Type B pancreatic cell (in vitro differentiated cells): Measurements from ENCODE around the gene SERGEF. TPM values are rescaled to one million over a fixed set of nuclear protein-coding genes. Genes with fewer than 3 reads are reported as not detected.
A peak's percentile ranks its signal among the peaks of the same experiment; 100 is the strongest.

Source experiments
- DNase-seq: peaks from one replicate; pipeline ENCODE4 v3.0.0; 2021; ENCODE audit warnings: mixed read lengths; ENCODE audit not compliant: unreplicated experiment; ENCODE audit errors: extremely low spot score
- H3K27ac Mint-ChIP-seq: 2 replicates; pipeline ENCODE4 v1.8.0; 2021; ENCODE audit warnings: mild to moderate bottlenecking, mixed read lengths
- H3K27me3 Mint-ChIP-seq: 2 replicates; pipeline ENCODE4 v1.8.0; 2021; ENCODE audit warnings: mixed read lengths
- H3K36me3 Mint-ChIP-seq: 2 replicates; pipeline ENCODE4 v1.8.0; 2021; ENCODE audit warnings: mixed read lengths
- H3K4me1 Mint-ChIP-seq: one replicate; pipeline ENCODE4 v1.8.0; 2021; ENCODE audit warnings: mixed read lengths; ENCODE audit not compliant: unreplicated experiment
- H3K4me3 Mint-ChIP-seq: 2 replicates; pipeline ENCODE4 v1.8.0; 2021; ENCODE audit warnings: mild to moderate bottlenecking, mixed read lengths
- H3K9me3 Mint-ChIP-seq: 2 replicates; pipeline ENCODE4 v1.8.0; 2021; ENCODE audit warnings: mixed read lengths
- CTCF ChIP-seq: fragments of 200-600 bp; sonication (generic); conservative IDR thresholded peaks from 2 replicates; pipeline ENCODE4 v1.5.0; 2021; ENCODE audit warnings: antibody characterized with exemption, mild to moderate bottlenecking
- total RNA-seq: library from RNA; stranded (reverse); gene quantifications from 2 replicates; pipeline ENCODE4 v1.2.1, GENCODE V29; 2021; ENCODE audit warnings: low replicate concordance

Gene SERGEF
- total RNA-seq, 1 donor from 2014 or later: 26.4 TPM

- no peak for TF ChIP-seq CTCF
- Mint-ChIP-seq H3K4me3 (no peak overlapping the region), H3K9me3 (no peaks in the 10 kb centered on the region), H3K36me3 (no peaks in the 10 kb centered on the region), H3K27ac (no peak overlapping the region), H3K4me1 (peaks cover 29% of the 10 kb centered on the region), H3K27me3 (peaks cover 8% of the 10 kb centered on the region)
- DNase-seq: no peak
These were observed 245.5 kb downstream of the SERGEF start for GRCh38 chr11:17767301-17767885.

- no peak for DNase-seq
These were observed 246.3 kb downstream of the SERGEF start for GRCh38 chr11:17766590-17766989.

GRCh38 chr11:17766073-17766359 lies 246.8 kb downstream of the SERGEF start:
- H3K27me3 Mint-ChIP-seq: peaks cover 11% of the 10 kb centered on the region
- peaks cover 29% of the 10 kb centered on the region for H3K4me1 Mint-ChIP-seq
- no peak for DNase-seq
- H3K36me3 Mint-ChIP-seq: no peaks in the 10 kb centered on the region
- no peak overlapping the region for H3K4me3 Mint-ChIP-seq
- no peak for TF ChIP-seq CTCF
- no peaks in the 10 kb centered on the region for H3K9me3 Mint-ChIP-seq
- no peak overlapping the region for H3K27ac Mint-ChIP-seq

More at GRCh38 chr11:17766590-17766989, 246.3 kb downstream of the SERGEF start:
- Mint-ChIP-seq H3K36me3 (no peaks in the 10 kb centered on the region), H3K9me3 (no peaks in the 10 kb centered on the region), H3K4me3 (no peak overlapping the region), H3K4me1 (peaks cover 29% of the 10 kb centered on the region), H3K27me3 (peaks cover 11% of the 10 kb centered on the region), H3K27ac (no peak overlapping the region)
- peak; percentile 33 for TF ChIP-seq CTCF

GRCh38 chr11:17765356-17766072 lies 247.3 kb downstream of the SERGEF start:
- H3K4me1 Mint-ChIP-seq: peaks cover 29% of the 10 kb centered on the region
- H3K36me3 Mint-ChIP-seq: no peaks in the 10 kb centered on the region
- no peak for DNase-seq
- H3K4me3 Mint-ChIP-seq: no peak overlapping the region
- H3K27ac Mint-ChIP-seq: no peak overlapping the region
- H3K9me3 Mint-ChIP-seq: no peaks in the 10 kb centered on the region
- no peak for TF ChIP-seq CTCF
- H3K27me3 Mint-ChIP-seq: peaks cover 10% of the 10 kb centered on the region

GRCh38 chr11:17764446-17765218 lies 248.2 kb downstream of the SERGEF start:
- Mint-ChIP-seq H3K27me3 (peaks cover 14% of the 10 kb centered on the region), H3K4me3 (no peak overlapping the region), H3K36me3 (no peaks in the 10 kb centered on the region), H3K9me3 (no peaks in the 10 kb centered on the region), H3K27ac (no peak overlapping the region), H3K4me1 (peaks cover 23% of the 10 kb centered on the region)
- DNase-seq: no peak
- TF ChIP-seq CTCF: no peak
